Natural killer cell (primary cell): Measurements from ENCODE around the gene ATXN7L3. TPM values are rescaled to one million over a fixed set of nuclear protein-coding genes. Genes with fewer than 3 reads are reported as not detected.

Experiments used
- ATAC-seq, 3 donors: fragments of 150-1000 bp in 2 of 3; fragments of 200-7000 bp in 1 of 3; cut with Tn5 transposase; 1 replicate in 1 of 3; 2 replicates in 2 of 3; pipeline ENCODE4 v1.10.0; 2021; ENCODE audit warnings: mild to moderate bottlenecking in 2 of 3, moderate library complexity in 2 of 3
- DNase-seq, 2 donors: peaks; one replicate each; pipeline versions ENCODE4 v3.0.0 to v3.0.0-alpha.2; 2013 to 2021; ENCODE audit warnings: mixed read lengths in 1 of 2
- H3K27ac ChIP-seq: one replicate; pipeline ENCODE4 v1.5.1; 2013; ENCODE audit warnings: mild to moderate bottlenecking, low read length
- H3K27me3 ChIP-seq: one replicate; pipeline ENCODE4 v1.6.1; 2013; ENCODE audit warnings: low read length; ENCODE audit not compliant: control insufficient read depth, insufficient read depth
- H3K36me3 ChIP-seq: one replicate; pipeline ENCODE4 v1.6.1; 2013; ENCODE audit warnings: low read length; ENCODE audit not compliant: control insufficient read depth, insufficient read depth
- H3K4me1 ChIP-seq: one replicate; pipeline ENCODE4 v1.6.1; 2013; ENCODE audit warnings: low read length; ENCODE audit not compliant: control insufficient read depth, insufficient read depth
- H3K4me3 ChIP-seq: one replicate; pipeline ENCODE4 v1.5.1; 2013; ENCODE audit warnings: low read length
- H3K9me3 ChIP-seq: one replicate; pipeline ENCODE4 v1.6.1; 2013; ENCODE audit warnings: low read length; ENCODE audit not compliant: control insufficient read depth, insufficient read depth
- H3K27ac Mint-ChIP-seq, 2 donors: one replicate each; pipeline ENCODE4 v1.8.0; 2022; ENCODE audit warnings: mild to moderate bottlenecking in 2 of 2, mixed read lengths in 2 of 2, moderate library complexity in 1 of 2
- H3K27me3 Mint-ChIP-seq, 2 donors: one replicate each; pipeline ENCODE4 v1.8.0; 2022; ENCODE audit warnings: low read depth in 2 of 2, mixed read lengths in 2 of 2
- H3K36me3 Mint-ChIP-seq: one replicate; pipeline ENCODE4 v1.8.0; 2022; ENCODE audit warnings: mixed read lengths
- H3K4me1 Mint-ChIP-seq, 2 donors: one replicate each; pipeline ENCODE4 v1.8.0; 2022; ENCODE audit warnings: mixed read lengths in 2 of 2
- H3K4me3 Mint-ChIP-seq: one replicate; pipeline ENCODE4 v1.8.0; 2022; ENCODE audit warnings: mild to moderate bottlenecking, moderate library complexity, mixed read lengths
- H3K9me3 Mint-ChIP-seq, 2 donors: one replicate each; pipeline ENCODE4 v1.8.0; 2022; ENCODE audit warnings: mixed read lengths in 2 of 2
- CTCF ChIP-seq: fragments of 200-600 bp; IDR thresholded peaks from one replicate; pipeline ENCODE4 v1.8.0; 2022; ENCODE audit warnings: antibody characterized with exemption
- WGBS: methylation state at CpG from one replicate; pipeline ENCODE4 v1.1.7; 2013; ENCODE audit warnings: missing lambda C conversion rate; ENCODE audit not compliant: insufficient coverage; 5-methylcytosine and 5-hydroxymethylcytosine counted together
- intact Hi-C: fragments of 100-400 bp; cut with micrococcal nuclease; formaldehyde crosslinking; loops from one replicate; pipeline ENCODE4 v1.14.2; 2022
- total RNA-seq, 4 donors: library from RNA; stranded (reverse); fragments of 120-200 nt in 1 of 4; gene quantifications; one replicate each; pipeline versions ENCODE4 v1.2.3 to v1.2.4, GENCODE V29; 2013 to 2022

The ATXN7L3 gene
- total RNA-seq, 3 donors from 2014 or later (not counting 1 experiment from before 2014, with no cell fraction given) = 87.6 to 112 (median 109) TPM

DNA sequence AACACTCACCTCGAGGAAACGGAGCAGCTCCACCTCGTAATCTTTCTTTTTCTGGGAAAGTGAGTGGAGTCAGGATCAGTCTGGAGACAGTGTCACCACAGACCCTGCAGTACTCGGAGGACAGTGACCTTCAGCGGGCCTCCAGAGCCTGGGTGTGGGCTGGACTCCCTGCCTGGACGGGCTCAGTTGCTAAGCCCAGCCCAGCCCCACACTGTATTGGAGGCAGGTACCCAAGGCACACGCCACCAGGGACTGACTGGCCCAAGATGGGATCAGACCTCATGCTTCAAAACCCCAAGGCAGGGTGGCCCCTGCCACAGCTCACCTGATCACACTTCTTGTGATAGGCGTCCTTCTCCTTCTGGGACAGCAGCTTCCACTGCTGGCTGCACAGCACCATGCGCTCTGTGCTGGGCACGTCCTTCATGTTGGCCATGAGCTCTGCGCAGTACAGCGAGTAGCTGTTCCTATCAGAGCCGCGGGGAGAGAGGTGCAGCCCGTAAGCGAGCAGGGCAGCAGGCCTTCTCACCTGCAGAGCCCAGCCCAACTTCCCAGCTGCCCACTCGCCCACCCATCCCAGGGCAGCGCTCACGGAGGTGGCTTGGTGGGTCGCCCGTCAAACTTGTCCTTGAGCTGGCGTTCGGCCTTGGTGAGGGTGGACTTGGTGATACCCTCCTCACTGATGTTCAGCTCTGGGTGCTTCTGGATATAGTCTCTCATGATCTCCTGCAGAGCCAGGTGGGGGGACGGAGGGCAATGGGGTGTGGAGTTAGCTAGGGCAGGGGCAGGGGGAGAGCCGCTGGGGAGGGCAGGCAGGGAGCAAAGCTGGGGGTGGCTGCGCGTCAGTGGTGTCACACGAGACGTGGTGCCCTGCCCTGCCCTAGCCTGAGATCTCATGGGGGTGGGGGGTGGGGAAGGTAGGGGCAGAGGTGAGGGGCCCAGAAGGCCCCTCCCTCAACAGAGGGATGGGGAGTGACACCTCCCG lies 11.9 kb upstream of the ATXN7L3 start:
- Mint-ChIP-seq H3K36me3 (no peaks in the 10 kb centered on the region), H3K27me3 (no peaks in the 10 kb centered on the region), H3K4me1 (peaks cover 20 to 36% of the 10 kb centered on the region in 2 donors), H3K4me3 (no peak overlapping the region), H3K9me3 (no peaks in the 10 kb centered on the region), H3K27ac (no peak overlapping the region)
- Histone ChIP-seq H3K4me3 (no peak overlapping the region), H3K27me3 (no peaks in the 10 kb centered on the region), H3K27ac (no peak overlapping the region), H3K9me3 (no peaks in the 10 kb centered on the region), H3K4me1 (peaks cover 43% of the 10 kb centered on the region), H3K36me3 (peaks cover 73% of the 10 kb centered on the region)
- ATAC-seq = no peak
- no peak for TF ChIP-seq CTCF
- intact Hi-C loops = loop anchor here (5.0 to 10.0 kb wide), 2 partner anchors 136 to 293 kb away; partner anchors contain the start of genes GPATCH8 and GRN
- no peak for DNase-seq
- 97% methylated on average over 30 of the region's 30 CpGs for WGBS

DNA sequence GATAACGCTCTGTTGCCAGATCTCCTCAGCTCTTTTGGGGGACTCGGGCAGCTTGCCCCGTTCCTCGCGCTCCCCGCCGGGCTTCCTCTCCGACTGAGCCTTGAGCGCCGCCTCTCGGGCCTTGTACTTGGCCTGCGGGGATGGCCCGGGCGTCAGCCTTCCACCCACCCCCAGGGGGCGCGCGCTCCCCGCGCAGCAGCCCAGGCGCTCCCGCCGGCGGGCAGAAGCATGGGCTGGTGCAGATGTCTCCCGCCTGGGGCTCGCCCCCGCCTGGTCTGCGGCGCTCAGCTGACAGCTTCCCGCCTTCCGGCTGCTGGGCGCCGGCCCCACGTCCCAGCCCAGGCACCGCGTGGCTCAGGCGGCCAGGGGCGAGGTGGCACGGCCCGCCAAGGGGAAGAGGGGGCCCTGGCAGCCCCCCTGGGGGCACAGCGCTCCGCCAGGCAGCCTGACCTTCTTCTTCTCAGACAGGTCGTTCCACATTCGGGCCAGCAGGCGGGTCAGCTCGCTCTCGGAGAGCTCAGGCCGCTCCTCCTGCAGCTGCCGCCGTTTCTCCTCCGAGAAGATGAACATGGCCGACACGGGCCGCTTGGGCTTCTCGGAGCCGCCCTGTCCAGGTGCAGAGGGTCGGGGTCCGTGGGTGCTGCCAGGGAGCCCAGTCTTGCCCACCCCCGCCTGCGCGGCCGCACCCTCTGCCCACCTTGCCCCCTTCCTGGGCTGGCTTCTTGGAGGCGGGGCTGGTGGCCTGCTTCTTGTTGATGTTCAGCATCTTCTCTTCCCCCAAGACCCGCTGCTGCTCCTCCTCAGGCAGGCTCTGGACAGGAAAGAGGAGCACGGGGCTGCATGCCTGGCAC lies 10.9 kb upstream of the ATXN7L3 start:
- Histone ChIP-seq H3K4me1 (peaks cover 33% of the 10 kb centered on the region), H3K9me3 (no peaks in the 10 kb centered on the region)
- peak; percentile 99 for TF ChIP-seq CTCF

DNA sequence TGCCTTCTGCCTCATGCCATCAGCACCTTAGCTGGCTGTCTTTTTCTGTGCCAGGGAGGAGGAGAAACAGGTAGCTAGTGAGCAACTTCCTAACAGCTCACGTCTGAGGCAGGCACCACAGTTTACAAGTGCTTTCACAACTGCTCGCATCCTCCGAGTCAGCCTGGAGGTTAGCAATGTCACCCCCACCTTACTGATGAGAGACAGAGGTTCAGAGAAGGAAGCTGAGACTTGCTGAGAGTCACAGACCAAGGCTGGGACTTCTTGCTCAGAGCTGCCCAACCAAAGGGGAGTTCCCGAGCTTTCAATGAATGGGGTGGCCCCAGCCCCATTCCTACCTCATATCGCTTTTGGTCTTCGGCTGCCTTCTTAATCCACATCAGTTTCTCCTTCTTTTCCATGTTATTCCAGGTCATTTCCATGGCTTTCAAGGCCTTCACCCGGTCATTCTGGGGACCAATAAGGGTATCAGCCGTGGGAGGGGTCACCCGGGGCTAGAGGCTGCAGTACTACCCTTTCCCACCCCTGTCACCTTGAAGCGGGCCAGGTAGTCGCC lies 10.2 kb upstream of the ATXN7L3 start:
- no peaks in the 10 kb centered on the region for H3K9me3 ChIP-seq
- H3K4me1 Mint-ChIP-seq = peaks cover 16 to 32% of the 10 kb centered on the region in 2 donors
- peak in 1 of 2 donors; percentile 49 for DNase-seq
- peaks cover 26% of the 10 kb centered on the region for H3K4me1 ChIP-seq
- H3K4me3 Mint-ChIP-seq = peak overlapping the region; percentile 40
- H3K27ac Mint-ChIP-seq = peak overlapping the region; percentile 70 to 85
- no peak overlapping the region for H3K4me3 ChIP-seq
- peaks cover 58% of the 10 kb centered on the region for H3K36me3 ChIP-seq
- H3K27me3 Mint-ChIP-seq = no peaks in the 10 kb centered on the region
- no peaks in the 10 kb centered on the region for H3K36me3 Mint-ChIP-seq
- H3K27ac ChIP-seq = peak overlapping the region; percentile 10
- no peaks in the 10 kb centered on the region for H3K9me3 Mint-ChIP-seq
- WGBS = 72% methylated on average over 11 of the region's 11 CpGs
- ATAC-seq = peak in 1 of 3 donors; percentile 7
- intact Hi-C loops = loop anchor here (1.0 to 10.0 kb wide), 3 partner anchors 121 to 295 kb away; partner anchors contain the start of genes GPATCH8 and GRN
- TF ChIP-seq CTCF = no peak
- no peaks in the 10 kb centered on the region for H3K27me3 ChIP-seq

More for the DNA sequence above, 10.9 kb upstream of the ATXN7L3 start:
- Mint-ChIP-seq H3K27me3 (no peaks in the 10 kb centered on the region), H3K27ac (peak overlapping the region; percentile 70 to 85), H3K36me3 (no peaks in the 10 kb centered on the region), H3K4me3 (peak overlapping the region; percentile 40), H3K4me1 (peaks cover 17 to 35% of the 10 kb centered on the region in 2 donors), H3K9me3 (no peaks in the 10 kb centered on the region)
- H3K27me3 ChIP-seq = no peaks in the 10 kb centered on the region
- whole genome bisulfite sequencing = 34% methylated on average over 64 of the region's 64 CpGs
- peaks cover 65% of the 10 kb centered on the region for H3K36me3 ChIP-seq
- peak overlapping the region; percentile 13 for H3K27ac ChIP-seq
- DNase-seq (peak; percentile 95 to 96), ATAC-seq (peak; percentile 96 to 100 (median 98))
- intact Hi-C loops = loop anchor here (1.0 to 10.0 kb wide), 3 partner anchors 121 to 294 kb away; partner anchors contain the start of genes GPATCH8 and GRN
- H3K4me3 ChIP-seq = no peak overlapping the region
